ENCODE measurements around the gene COPG2.
A peak's percentile ranks its signal among the peaks of the same experiment; 100 is the strongest.

The COPG2 gene

GRCh38 chr7:130491841-130492522, 176.6 kb downstream of the COPG2 start, which contains the start of gene MEST:
Gene MEST, plus strand, starts transcription at chr7:130492085. Its CDS starts 229 bp downstream, at chr7:130492314.
- H3K4me3 ChIP-seq (replicated peaks; ENCODE audit: low read depth, low read length), result peak within 1 kb of the TSS; percentile 40
- no peak for DNase-seq (ENCODE audit: extremely low read depth, low read depth)
- TF ChIP-seq CTCF (IDR thresholded peaks at IDR 0.05; ENCODE audit: low read depth, low read length, missing control alignments), result no peak

GRCh38 chr7:130490888-130491804, 177.4 kb downstream of the COPG2 start:
- TF ChIP-seq CTCF (IDR thresholded peaks at IDR 0.05; ENCODE audit: low read depth, low read length, missing control alignments), result peak; percentile 65
- no peak for DNase-seq (ENCODE audit: extremely low read depth, low read depth)

GRCh38 chr7:130490311-130490791, 178.2 kb downstream of the COPG2 start:
- H3K4me3 ChIP-seq (replicated peaks; ENCODE audit: low read depth, low read length), result no peak overlapping the region
- TF ChIP-seq CTCF (IDR thresholded peaks at IDR 0.05; ENCODE audit: low read depth, low read length, missing control alignments), result no peak
- no peak for DNase-seq (ENCODE audit: extremely low read depth, low read depth)

More at GRCh38 chr7:130490888-130491804, 177.4 kb downstream of the COPG2 start:
- H3K4me3 ChIP-seq (replicated peaks; ENCODE audit: low read depth, low read length), result peak overlapping the region; percentile 40

- no peak for DNase-seq (ENCODE audit: extremely low read depth, low read depth)
- no peak for TF ChIP-seq CTCF (IDR thresholded peaks at IDR 0.05; ENCODE audit: low read depth, low read length, missing control alignments)
- H3K4me3 ChIP-seq (replicated peaks; ENCODE audit: low read depth, low read length), result no peak overlapping the region
These were observed 179.2 kb downstream of the COPG2 start for GRCh38 chr7:130489140-130489983.

GRCh38 chr7:130488392-130489139, 180.0 kb downstream of the COPG2 start:
- no peak overlapping the region for H3K4me3 ChIP-seq (replicated peaks; ENCODE audit: low read depth, low read length)
- DNase-seq (ENCODE audit: extremely low read depth, low read depth), result no peak
- no peak for TF ChIP-seq CTCF (IDR thresholded peaks at IDR 0.05; ENCODE audit: low read depth, low read length, missing control alignments)
